Measurements from ENCODE around the gene C3AR1.
A peak's percentile ranks its signal among the peaks of the same experiment; 100 is the strongest.

The C3AR1 gene

DNA sequence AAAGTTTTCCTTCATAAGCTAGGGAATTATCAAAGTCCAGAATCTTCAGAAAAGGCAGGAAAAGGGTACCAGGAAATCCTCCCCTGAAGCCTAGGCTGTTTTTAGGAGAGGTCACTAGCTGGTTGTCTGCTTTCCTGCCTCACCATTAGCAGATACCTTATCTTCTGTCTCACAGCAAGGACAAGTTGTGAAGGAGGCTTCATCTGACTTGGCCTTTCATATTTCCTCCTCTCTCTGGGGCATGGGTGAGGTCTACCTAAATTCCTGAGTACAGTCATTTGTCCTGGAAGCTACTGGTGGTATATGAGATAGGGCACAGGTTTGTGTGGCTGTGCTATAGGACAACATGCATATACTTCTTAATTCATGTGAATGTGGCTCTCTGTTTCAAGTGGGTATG is 31.4 kb downstream of the C3AR1 start:
- peaks cover 56% of the 10 kb centered on the region for H3K4me1 ChIP-seq (ENCODE audit: insufficient read depth, low read length, severe bottlenecking)
- no peak overlapping the region for H2AFZ ChIP-seq (ENCODE audit: low read length)
- no peaks in the 10 kb centered on the region for H3K9me2 ChIP-seq (ENCODE audit: low read depth, low read length)
- H4K20me1 ChIP-seq (ENCODE audit: insufficient read depth, low read length): no peaks in the 10 kb centered on the region
- no peaks in the 10 kb centered on the region for H3K9me3 ChIP-seq (ENCODE audit: low read length)
- H3K27me3 ChIP-seq (ENCODE audit: insufficient read depth, low read length): no peaks in the 10 kb centered on the region
- H3K4me3 ChIP-seq (ENCODE audit: low read depth, low read length, poor library complexity, severe bottlenecking): peak overlapping the region; percentile 78
- no peak overlapping the region; the same call in 1 of the 2 replicates for H3K9ac ChIP-seq (ENCODE audit: low read length)
- no peaks in the 10 kb centered on the region for H3K79me2 ChIP-seq (ENCODE audit: insufficient read depth, low read length)
- H3K27ac ChIP-seq (ENCODE audit: low read depth, low read length, poor library complexity, severe bottlenecking): peak overlapping the region; percentile 14
- TF ChIP-seq, protein P1, sequence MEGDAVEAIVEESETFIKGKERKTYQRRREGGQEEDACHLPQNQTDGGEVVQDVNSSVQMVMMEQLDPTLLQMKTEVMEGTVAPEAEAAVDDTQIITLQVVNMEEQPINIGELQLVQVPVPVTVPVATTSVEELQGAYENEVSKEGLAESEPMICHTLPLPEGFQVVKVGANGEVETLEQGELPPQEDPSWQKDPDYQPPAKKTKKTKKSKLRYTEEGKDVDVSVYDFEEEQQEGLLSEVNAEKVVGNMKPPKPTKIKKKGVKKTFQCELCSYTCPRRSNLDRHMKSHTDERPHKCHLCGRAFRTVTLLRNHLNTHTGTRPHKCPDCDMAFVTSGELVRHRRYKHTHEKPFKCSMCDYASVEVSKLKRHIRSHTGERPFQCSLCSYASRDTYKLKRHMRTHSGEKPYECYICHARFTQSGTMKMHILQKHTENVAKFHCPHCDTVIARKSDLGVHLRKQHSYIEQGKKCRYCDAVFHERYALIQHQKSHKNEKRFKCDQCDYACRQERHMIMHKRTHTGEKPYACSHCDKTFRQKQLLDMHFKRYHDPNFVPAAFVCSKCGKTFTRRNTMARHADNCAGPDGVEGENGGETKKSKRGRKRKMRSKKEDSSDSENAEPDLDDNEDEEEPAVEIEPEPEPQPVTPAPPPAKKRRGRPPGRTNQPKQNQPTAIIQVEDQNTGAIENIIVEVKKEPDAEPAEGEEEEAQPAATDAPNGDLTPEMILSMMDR (IDR thresholded peaks at IDR 0.05; ENCODE audit: low read length): no peak
- no peak for TF ChIP-seq EZH2 (IDR thresholded peaks at IDR 0.05; ENCODE audit: borderline replicate concordance, low read length)
- H3F3A ChIP-seq (ENCODE audit: insufficient read depth, low read length): no peaks in the 10 kb centered on the region
- H3K4me2 ChIP-seq (ENCODE audit: low read length): peak overlapping the region; percentile 83; the same call in 1 of the 2 replicates
- no peaks in the 10 kb centered on the region for H3K36me3 ChIP-seq (ENCODE audit: insufficient read depth, low read length)

DNA sequence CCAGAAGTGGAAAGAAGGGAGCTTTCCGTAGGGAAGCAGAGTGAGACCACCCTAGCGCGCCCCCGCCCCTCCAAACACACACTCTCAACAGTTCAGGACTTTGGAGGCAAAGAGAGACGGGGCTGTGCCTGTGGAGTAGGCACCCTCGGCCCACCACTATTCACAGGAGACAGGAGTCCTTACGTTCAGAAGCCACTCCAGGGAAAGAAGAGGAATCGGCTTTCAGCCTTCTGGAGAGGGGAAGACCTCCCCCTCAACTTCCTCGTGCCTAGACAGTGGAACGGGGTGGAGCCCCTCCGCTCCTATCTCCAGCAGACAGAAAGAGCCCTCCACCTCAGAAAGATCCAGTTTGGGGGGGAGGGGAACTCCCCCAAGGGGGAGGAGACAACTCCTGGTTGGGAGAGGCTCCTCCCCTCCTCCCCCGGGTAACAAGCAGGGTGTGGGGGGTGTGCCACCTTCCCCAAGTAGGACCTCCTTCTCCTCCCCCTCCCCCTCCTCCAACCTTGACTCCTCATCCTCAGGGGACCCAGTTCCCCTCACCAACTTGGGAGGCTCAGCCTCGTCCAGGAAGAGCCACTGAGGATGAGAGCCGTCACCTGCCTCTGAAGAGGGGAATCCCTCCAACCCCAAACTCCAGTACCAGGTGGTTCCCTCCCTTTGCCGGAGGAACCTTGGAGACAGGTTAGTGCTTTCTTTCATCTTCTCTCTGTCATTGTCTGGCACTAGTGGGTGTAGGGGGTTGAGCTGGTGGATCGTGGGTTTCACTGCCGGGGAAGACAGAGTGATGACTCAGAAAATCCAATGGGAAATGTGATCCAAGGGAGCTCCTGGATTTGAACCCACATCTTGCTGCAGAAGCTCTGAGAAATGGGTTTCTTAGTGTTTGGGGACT is 32.8 kb downstream of the C3AR1 start:
- no peak overlapping the region for H2AFZ ChIP-seq (ENCODE audit: low read length)
- peak overlapping the region; percentile 78 for H3K4me3 ChIP-seq (ENCODE audit: low read depth, low read length, poor library complexity, severe bottlenecking)
- H3K4me2 ChIP-seq (ENCODE audit: low read length): peak overlapping the region; percentile 83
- H3K79me2 ChIP-seq (ENCODE audit: insufficient read depth, low read length): no peaks in the 10 kb centered on the region
- peak overlapping the region; percentile 74 for H3K9ac ChIP-seq (ENCODE audit: low read length)
- TF ChIP-seq EZH2 (IDR thresholded peaks at IDR 0.05; ENCODE audit: borderline replicate concordance, low read length): no peak
- TF ChIP-seq, protein P1 (IDR thresholded peaks at IDR 0.05; ENCODE audit: low read length): no peak
- H3K27ac ChIP-seq (ENCODE audit: low read depth, low read length, poor library complexity, severe bottlenecking): no peak overlapping the region
- H3K9me2 ChIP-seq (ENCODE audit: low read depth, low read length): no peaks in the 10 kb centered on the region
- H4K20me1 ChIP-seq (ENCODE audit: insufficient read depth, low read length): no peaks in the 10 kb centered on the region
- peaks cover 46% of the 10 kb centered on the region for H3K4me1 ChIP-seq (ENCODE audit: insufficient read depth, low read length, severe bottlenecking)
- H3K9me3 ChIP-seq (ENCODE audit: low read length): no peaks in the 10 kb centered on the region
- H3K27me3 ChIP-seq (ENCODE audit: insufficient read depth, low read length): no peaks in the 10 kb centered on the region
- H3F3A ChIP-seq (ENCODE audit: insufficient read depth, low read length): no peaks in the 10 kb centered on the region
- H3K36me3 ChIP-seq (ENCODE audit: insufficient read depth, low read length): no peaks in the 10 kb centered on the region

DNA sequence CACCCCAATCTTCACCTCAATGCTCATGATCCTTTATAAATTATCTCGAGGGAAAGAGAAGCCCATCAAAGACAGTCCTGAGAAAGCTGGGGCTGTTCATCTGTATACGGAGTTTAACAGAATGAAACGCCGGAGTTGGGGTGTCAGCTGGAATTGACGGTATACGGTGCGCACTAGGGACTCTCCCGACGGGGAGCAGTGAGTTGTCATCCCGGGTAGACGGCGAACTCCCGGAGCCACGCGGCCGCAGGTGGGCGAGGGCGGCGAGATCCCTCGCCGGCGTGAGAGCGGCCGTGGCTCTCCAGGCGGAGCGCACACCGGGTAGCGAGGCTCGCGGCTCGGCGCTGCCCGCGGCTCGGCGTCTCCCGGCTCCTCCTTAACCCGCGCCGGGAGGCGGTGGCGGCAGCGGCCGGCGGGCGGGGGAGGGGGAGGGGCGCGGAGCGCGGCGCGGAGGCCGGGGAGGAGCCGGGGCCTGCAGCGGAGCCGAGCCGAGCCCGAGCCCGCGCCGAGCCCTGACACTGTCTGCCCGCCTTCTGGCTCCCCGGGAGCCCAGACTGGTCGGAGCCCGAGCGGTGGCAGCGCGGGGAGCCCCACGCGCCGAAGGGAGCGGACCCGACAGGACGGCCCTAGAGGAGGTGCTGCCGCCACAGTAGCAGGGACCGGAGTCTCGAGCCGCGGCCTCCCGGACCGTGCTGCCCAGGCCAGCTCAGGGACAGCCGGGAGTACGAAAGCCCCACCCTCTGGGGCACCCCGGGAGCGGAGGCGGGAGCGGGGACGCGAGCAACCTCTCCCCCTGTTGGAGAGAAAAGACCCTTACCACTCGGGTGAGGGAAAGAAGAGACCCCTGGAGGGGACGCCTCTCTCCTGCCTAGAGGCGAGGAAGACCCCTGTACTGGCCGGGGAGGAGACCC is 33.7 kb downstream of the C3AR1 start, which contains the start of gene FOXJ2:
TSS of gene FOXJ2 (plus strand) at position 475 of the 911 bp plus-strand sequence. CDS start 7,117 bp downstream, outside the sequence.
- no peaks in the 10 kb centered on the region for H3K9me2 ChIP-seq (ENCODE audit: low read depth, low read length)
- H3K9ac ChIP-seq (ENCODE audit: low read length): peak within 1 kb of the TSS; percentile 74
- H3K79me2 ChIP-seq (ENCODE audit: insufficient read depth, low read length): no peaks in the 10 kb centered on the region
- no peak within 1 kb of the TSS for H3K27ac ChIP-seq (ENCODE audit: low read depth, low read length, poor library complexity, severe bottlenecking)
- H3K27me3 ChIP-seq (ENCODE audit: insufficient read depth, low read length): no peaks in the 10 kb centered on the region
- no peak within 1 kb of the TSS for H2AFZ ChIP-seq (ENCODE audit: low read length)
- H3K4me2 ChIP-seq (ENCODE audit: low read length): peak within 1 kb of the TSS; percentile 83
- peak within 1 kb of the TSS; percentile 78 for H3K4me3 ChIP-seq (ENCODE audit: low read depth, low read length, poor library complexity, severe bottlenecking)
- TF ChIP-seq, protein P1 (IDR thresholded peaks at IDR 0.05; ENCODE audit: low read length): no peak
- TF ChIP-seq EZH2 (IDR thresholded peaks at IDR 0.05; ENCODE audit: borderline replicate concordance, low read length): no peak
- H3K36me3 ChIP-seq (ENCODE audit: insufficient read depth, low read length): no peaks in the 10 kb centered on the region
- no peaks in the 10 kb centered on the region for H3K9me3 ChIP-seq (ENCODE audit: low read length)
- H4K20me1 ChIP-seq (ENCODE audit: insufficient read depth, low read length): no peaks in the 10 kb centered on the region
- H3F3A ChIP-seq (ENCODE audit: insufficient read depth, low read length): no peaks in the 10 kb centered on the region
- H3K4me1 ChIP-seq (ENCODE audit: insufficient read depth, low read length, severe bottlenecking): peaks cover 37% of the 10 kb centered on the region
